Coronary artery (tissue), 2 donors: Measurements from ENCODE around the gene PPP1R16B.

Source experiments
- DNase-seq: peaks from one replicate; pipeline ENCODE4 v3.0.0-alpha.2; 2017; ENCODE audit warnings: low spot score
- H3K27ac ChIP-seq, 2 donors: fragments of 200-600 bp; sonication (generic); one replicate each; pipeline ENCODE4 v1.5.1; 2016 to 2019
- H3K4me3 ChIP-seq: fragments of 200-600 bp; sonication (generic); 2 replicates; pipeline ENCODE4 v1.5.1; 2016; ENCODE audit warnings: mild to moderate bottlenecking, moderate library complexity
- TF ChIP-seq, protein P1 (sequence below): fragments of 200-600 bp; sonication (generic); IDR thresholded peaks from one replicate; pipeline ENCODE4 v1.5.1; 2019; ENCODE audit warnings: antibody characterized with exemption

Gene PPP1R16B

DNA sequence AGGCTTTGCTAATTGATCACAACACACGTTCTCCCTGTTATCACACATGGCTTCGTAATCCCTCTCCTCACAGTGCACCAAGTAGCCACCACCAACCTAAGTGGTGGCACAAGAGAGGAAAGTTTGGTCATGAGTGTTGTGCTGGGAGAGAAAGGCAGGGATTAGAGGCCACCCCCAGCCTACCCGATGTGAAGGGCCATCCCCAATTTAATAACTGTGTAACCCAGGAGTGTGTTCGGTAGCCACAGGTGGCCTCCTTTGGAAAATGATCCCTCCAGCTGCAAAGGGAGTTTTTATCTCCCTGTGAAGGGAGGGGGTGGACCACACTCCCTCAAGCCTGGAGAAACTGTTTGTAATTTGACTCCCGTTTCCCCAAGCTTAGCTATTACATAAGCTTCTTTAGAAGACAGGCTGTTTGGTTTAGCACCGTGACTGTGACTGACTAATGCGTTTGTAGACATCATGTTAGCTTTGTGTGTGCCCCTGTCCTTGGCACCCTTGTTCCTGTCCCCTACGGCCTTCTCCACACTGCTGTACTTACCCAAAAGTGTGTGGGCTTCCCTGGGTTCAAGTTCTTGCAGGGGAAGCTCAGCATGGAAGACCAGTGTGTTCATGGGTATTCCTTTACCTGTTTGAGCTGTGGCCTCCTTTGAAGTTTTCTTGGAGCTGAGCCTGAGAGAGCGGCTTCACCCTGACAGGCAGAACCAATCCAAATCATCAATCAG, 20.6 kb downstream of the PPP1R16B start:
- TF ChIP-seq, protein P1, sequence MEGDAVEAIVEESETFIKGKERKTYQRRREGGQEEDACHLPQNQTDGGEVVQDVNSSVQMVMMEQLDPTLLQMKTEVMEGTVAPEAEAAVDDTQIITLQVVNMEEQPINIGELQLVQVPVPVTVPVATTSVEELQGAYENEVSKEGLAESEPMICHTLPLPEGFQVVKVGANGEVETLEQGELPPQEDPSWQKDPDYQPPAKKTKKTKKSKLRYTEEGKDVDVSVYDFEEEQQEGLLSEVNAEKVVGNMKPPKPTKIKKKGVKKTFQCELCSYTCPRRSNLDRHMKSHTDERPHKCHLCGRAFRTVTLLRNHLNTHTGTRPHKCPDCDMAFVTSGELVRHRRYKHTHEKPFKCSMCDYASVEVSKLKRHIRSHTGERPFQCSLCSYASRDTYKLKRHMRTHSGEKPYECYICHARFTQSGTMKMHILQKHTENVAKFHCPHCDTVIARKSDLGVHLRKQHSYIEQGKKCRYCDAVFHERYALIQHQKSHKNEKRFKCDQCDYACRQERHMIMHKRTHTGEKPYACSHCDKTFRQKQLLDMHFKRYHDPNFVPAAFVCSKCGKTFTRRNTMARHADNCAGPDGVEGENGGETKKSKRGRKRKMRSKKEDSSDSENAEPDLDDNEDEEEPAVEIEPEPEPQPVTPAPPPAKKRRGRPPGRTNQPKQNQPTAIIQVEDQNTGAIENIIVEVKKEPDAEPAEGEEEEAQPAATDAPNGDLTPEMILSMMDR, result no peak
- Histone ChIP-seq H3K27ac (no peak overlapping the region), H3K4me3 (no peak overlapping the region)
- no peak for DNase-seq

DNA sequence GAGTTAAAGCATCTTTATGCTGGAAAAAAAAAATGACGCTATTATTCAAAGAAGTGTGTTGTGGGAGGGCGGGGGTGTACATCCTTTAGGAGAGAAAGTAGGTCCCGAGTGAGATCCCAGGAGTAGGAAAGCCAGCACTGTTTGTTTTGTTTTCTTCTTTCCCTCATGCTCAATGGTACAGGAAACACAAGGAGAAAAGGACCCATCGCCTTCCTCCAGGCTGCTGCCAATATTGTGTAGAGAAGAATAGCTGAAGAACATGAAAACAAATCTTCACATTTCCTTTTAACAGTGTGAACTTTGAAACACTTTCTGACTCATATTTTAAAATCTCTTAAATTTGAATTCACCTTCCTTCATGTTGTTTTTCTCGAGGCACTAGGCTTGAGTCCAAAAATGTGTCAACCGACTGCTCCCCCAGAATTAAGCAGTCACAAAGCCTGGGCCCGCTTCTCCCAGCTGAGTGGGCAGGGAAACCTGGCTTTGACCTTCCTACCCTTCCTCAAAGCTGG, 22.3 kb downstream of the PPP1R16B start:
- TF ChIP-seq, protein P1, result no peak
- no peak overlapping the region for H3K4me3 ChIP-seq
- H3K27ac ChIP-seq, result no peak overlapping the region
- DNase-seq, result no peak

DNA sequence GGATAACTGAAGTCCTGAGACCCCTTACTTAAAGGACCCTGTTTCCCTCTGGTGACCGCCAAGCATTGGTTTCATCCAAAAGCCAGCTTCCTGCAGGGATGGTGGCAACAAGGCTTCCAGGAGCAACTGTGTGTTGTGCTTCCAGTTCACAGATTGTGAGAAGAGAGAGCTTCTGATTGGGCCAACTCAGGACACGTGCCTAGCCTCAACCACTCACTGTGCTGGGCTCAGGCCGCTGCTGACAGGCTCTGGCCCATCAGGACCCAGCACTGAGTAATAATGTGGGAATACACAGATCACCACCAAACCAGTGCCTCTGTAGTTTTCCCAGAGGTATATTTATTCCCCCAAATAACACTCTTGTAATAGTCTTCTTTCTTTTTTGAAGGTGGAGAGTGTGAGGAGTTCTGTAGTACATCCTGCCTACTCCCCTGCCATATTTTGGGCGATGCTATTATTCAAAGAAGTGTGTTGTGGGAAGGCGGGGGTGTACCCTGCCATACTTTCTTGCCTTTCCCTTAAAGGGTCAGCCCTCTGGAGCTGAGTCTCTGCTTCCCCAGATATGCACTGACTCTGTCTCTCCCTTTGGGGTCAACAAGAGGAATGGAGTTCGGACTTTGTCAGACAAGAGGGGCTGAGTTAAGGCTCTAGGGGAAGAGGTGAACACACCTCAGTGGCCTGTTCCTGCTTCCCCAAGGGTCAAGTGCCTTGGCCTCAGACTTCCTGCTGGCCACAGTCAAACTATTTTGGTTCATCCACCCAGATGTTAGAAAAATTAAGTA, 23.2 kb downstream of the PPP1R16B start:
- H3K27ac ChIP-seq, result peak overlapping the region in 1 of 2 donors; percentile 22
- TF ChIP-seq, protein P1, result no peak
- DNase-seq, result no peak
- H3K4me3 ChIP-seq, result no peak overlapping the region

DNA sequence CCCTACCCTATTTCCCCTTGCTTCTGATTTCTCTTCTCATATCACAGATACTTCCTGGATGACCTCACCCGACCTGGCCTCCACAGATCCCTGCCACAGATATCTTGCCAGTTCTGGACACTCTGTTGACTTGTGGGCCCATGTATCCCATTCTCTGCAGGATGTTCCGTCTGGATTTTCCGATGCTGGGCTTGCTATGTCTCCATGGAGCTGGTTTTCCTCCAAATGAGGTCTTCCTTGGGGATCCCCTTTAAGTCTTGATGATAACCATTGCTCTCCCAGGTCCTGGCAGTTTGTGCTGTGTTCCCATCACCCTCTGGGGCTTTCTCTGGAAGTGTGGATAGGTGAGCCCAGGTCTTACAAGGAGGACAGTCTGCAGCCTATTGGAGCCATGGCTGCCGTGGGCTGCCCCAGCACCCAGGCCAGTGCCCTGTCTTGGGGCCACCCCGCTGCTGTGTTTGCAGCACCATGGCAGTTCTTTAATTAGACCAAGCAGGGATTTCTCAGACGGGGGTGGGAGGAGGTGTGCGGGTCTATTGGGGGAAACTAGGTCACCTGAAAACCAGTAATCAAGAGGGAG, 23.9 kb downstream of the PPP1R16B start:
- TF ChIP-seq, protein P1, result no peak
- peak overlapping the region in 1 of 2 donors; percentile 22 for H3K27ac ChIP-seq

DNA sequence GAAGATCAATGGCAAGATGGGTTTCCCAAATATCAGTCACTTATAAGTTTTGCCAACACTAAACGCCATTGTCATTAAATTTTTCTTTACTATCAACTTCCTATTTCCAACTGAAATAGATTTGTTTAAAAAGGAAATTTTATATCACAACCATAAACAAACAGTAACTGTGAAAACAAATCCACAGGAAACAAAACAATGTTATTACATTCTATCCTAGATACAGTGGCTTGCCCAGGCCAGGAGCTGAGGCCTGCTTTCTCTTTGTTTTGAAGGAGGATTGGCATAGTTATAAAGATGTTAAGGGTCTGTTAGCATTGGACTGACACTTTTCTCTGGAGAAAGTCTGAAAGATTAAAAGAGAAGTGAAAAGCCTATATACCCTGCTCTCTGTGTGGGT, 24.9 kb downstream of the PPP1R16B start:
- Histone ChIP-seq H3K27ac (no peak overlapping the region), H3K4me3 (no peak overlapping the region)
- no peak for DNase-seq
- TF ChIP-seq, protein P1, result no peak

More for the DNA sequence above, 23.9 kb downstream of the PPP1R16B start:
- H3K4me3 ChIP-seq, result no peak overlapping the region
- DNase-seq, result no peak

DNA sequence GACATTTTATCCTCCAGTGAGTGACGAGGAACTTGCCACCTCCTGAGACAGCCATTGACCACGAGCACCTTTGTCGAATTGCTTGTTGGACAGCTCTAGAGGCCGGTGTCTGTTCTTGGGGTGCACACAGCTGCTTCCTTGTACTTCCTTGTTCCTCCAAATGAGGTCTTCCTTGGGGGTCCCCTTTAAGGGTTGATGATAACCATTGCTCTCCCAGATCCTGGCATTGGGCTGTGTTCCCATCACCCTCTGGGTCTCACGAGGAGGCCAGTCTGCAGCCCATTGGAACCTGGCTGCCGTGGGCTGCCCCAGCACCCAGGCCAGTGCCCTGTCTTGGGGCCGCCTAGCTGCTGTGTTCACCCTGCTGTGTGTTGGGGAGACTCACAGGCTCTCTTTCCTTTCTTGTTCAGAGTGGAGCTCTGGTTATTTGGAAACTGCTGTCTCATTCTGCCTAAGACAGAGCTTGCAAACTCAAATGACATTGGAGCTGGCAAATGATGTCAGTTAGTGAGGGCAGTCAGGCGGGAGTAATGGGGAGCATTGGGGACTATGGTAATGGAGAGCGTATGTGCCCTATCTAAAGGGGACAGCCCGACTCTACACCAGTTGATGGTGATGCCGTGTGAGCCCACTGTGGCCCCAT, 25.7 kb downstream of the PPP1R16B start:
- TF ChIP-seq, protein P1, result no peak
- no peak overlapping the region for H3K4me3 ChIP-seq
- peak; percentile 35 for DNase-seq
- no peak overlapping the region for H3K27ac ChIP-seq
